Keratinocyte (primary cell): ENCODE results near the gene NAPG. TPM values are rescaled to one million over a fixed set of nuclear protein-coding genes. Genes with fewer than 3 reads are reported as not detected.

Experiments used
- DNase-seq: peaks from one replicate; pipeline ENCODE4 v3.0.0-alpha.2; 2011; ENCODE audit warnings: low read depth, missing footprints, low spot score
- FAIRE-seq: peaks from 2 replicates; lab custom pipeline; 2011; peaks lifted over from hg19 to GRCh38; lab: Jason Lieb, UNC
- H2AFZ ChIP-seq: 2 replicates; pipeline ENCODE4 v1.6.0; 2012; ENCODE audit warnings: low read length, control low read depth, inconsistent platforms; ENCODE audit not compliant: control insufficient read depth
- H3K27ac ChIP-seq: 2 replicates; pipeline ENCODE4 v1.5.1; 2011; ENCODE audit warnings: low read length; ENCODE audit not compliant: control insufficient read depth, insufficient read depth
- H3K27me3 ChIP-seq: 3 replicates; pipeline ENCODE4 v1.6.0; 2011; ENCODE audit warnings: low read length; ENCODE audit not compliant: control insufficient read depth, insufficient read depth; ENCODE audit errors: extremely low read depth
- H3K36me3 ChIP-seq, 2 experiments: 2 replicates in 1 of 2; 3 replicates in 1 of 2; pipeline ENCODE4 v1.5.1; 2011; ENCODE audit warnings: low read length in 2 of 2, mild to moderate bottlenecking in 1 of 2; ENCODE audit not compliant: control insufficient read depth in 2 of 2, insufficient read depth in 2 of 2; ENCODE audit errors: extremely low read depth in 1 of 2
- H3K4me1 ChIP-seq: 3 replicates; pipeline ENCODE4 v1.5.1; 2011; ENCODE audit warnings: low read length; ENCODE audit not compliant: control insufficient read depth, insufficient read depth; ENCODE audit errors: extremely low read depth
- H3K4me2 ChIP-seq: 3 replicates; pipeline ENCODE4 v1.6.0; 2011; ENCODE audit warnings: low read depth, low read length; ENCODE audit not compliant: control insufficient read depth, insufficient read depth; ENCODE audit errors: extremely low read depth
- H3K4me3 ChIP-seq, 3 experiments: fragments of 200-600 bp in 1 of 3; sonication (generic) in 1 of 3; 2 replicates in 2 of 3; 3 replicates in 1 of 3; pipeline ENCODE4 v1.5.1; 2011 to 2016; ENCODE audit warnings: low read length in 3 of 3, mild to moderate bottlenecking in 3 of 3, control low read depth in 2 of 3, inconsistent platforms in 1 of 3, low read depth in 1 of 3, mixed read lengths in 1 of 3, mixed run types in 1 of 3, moderate library complexity in 1 of 3; ENCODE audit not compliant: control insufficient read depth in 2 of 3, insufficient read depth in 2 of 3; ENCODE audit errors: extremely low read depth in 1 of 3
- H3K79me2 ChIP-seq: 2 replicates; pipeline ENCODE4 v1.6.0; 2012; ENCODE audit warnings: low read length; ENCODE audit not compliant: control insufficient read depth, insufficient read depth
- H3K9ac ChIP-seq: 3 replicates; pipeline ENCODE4 v1.6.0; 2011; ENCODE audit warnings: low read length; ENCODE audit not compliant: control insufficient read depth, insufficient read depth; ENCODE audit errors: extremely low read depth
- H3K9me1 ChIP-seq: 3 replicates; pipeline ENCODE4 v1.6.0; 2011; ENCODE audit warnings: low read length; ENCODE audit not compliant: control insufficient read depth, insufficient read depth; ENCODE audit errors: extremely low read depth
- H3K9me3 ChIP-seq: 2 replicates; pipeline ENCODE4 v1.5.1; 2012; ENCODE audit warnings: low read depth, low read length; ENCODE audit not compliant: control insufficient read depth
- H4K20me1 ChIP-seq: 3 replicates; pipeline ENCODE4 v1.6.0; 2011; ENCODE audit warnings: low read length; ENCODE audit not compliant: control insufficient read depth, insufficient read depth; ENCODE audit errors: extremely low read depth
- EZH2 ChIP-seq: IDR thresholded peaks from one replicate; pipeline ENCODE4 v1.6.1; 2012; ENCODE audit warnings: inconsistent platforms, mild to moderate bottlenecking, low read length, moderate library complexity
- dilution Hi-C: fragments of 300-500 bp; cut with MboI; formaldehyde crosslinking; loops from one replicate; pipeline ENCODE4 v1.7.0; 2020; ENCODE audit warnings: low sequenced_read_pairs; ENCODE audit not compliant: extremely low pct_ligation_motif_present
- polyA plus RNA-seq, 5 experiments: library from polyadenylated mRNA; depleted of rRNA in 3 of 5; stranded (reverse) in 3 of 5; stranded (forward) in 1 of 5; unstranded in 1 of 5; fragments of >200 nt; gene quantifications; 1 replicate in 1 of 5; 2 replicates in 3 of 5; 3 replicates in 1 of 5; pipeline versions ENCODE4 v1.2.1 to v1.2.3, GENCODE V29; 2011 to 2012; ENCODE audit warnings: missing spikeins in 2 of 5, low read depth in 1 of 5, low replicate concordance in 1 of 5
- TF ChIP-seq, protein P1 (sequence below), 3 experiments: IDR thresholded peaks in 1 of 3; conservative IDR thresholded peaks in 1 of 3; optimal IDR thresholded peaks in 1 of 3; 2 replicates in 2 of 3; 3 replicates in 1 of 3; pipeline versions ENCODE3 to v1.5.1; 2011; ENCODE audit warnings: low read length in 3 of 3, mild to moderate bottlenecking in 3 of 3, moderate library complexity in 2 of 3, control low read depth in 1 of 3, inconsistent platforms in 1 of 3; ENCODE audit not compliant: insufficient read depth in 2 of 3; ENCODE audit errors: extremely low read depth in 1 of 3

NAPG gene
- polyA plus RNA-seq, 1 donor (not counting 4 experiments of a cell fraction or from before 2014, with no cell fraction given): 30.8 TPM

DNA sequence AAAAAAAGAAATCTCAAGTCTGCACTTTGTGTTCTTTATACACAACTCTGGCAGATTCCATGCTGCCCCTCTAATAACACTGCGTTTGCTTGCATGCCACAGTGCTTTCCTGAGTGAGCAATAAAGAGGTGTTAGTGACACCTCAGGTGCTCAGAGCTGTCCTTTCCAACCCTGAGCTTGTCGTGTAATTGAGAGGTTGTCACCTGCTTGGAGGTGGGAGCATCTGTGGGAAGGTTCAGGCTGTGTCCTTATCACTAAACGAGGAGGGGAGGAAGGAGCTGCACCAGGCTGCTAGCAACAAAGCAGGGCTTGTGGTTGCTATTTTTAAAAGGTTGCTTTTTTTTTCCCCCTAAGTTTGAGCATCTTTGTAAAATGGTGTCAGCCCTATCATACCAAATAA, 39.5 kb upstream of the NAPG start:
- H3K27me3 ChIP-seq: no peaks in the 10 kb centered on the region

DNA sequence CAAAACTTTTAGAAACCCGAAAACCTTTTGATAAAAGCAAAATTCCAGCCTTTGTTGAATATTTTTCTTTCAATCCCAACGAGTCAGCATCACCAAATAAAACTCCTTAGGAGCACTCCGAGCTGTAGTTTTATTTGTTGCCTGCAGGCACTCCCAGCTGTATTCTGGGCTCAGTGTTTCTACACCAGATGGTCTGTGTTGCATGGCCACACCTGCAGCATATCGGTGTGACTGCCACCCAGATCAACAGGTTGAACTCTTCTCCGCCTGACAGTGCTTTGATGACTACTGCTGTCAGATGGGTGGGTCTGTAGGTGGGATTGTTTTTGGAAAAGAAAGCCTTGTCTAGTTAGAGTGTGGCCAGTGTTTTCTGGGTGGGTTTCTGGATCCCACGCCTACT, 38.7 kb upstream of the NAPG start:
- no peaks in the 10 kb centered on the region for H3K79me2 ChIP-seq
- no peak overlapping the region for H3K4me3 ChIP-seq
- FAIRE-seq: no peak
- no peaks in the 10 kb centered on the region for H3K9me1 ChIP-seq
- no peak overlapping the region for H3K9ac ChIP-seq
- H3K36me3 ChIP-seq: no peaks in the 10 kb centered on the region
- H3K27me3 ChIP-seq: no peaks in the 10 kb centered on the region
- dilution Hi-C loops: no loop called here
- no peaks in the 10 kb centered on the region for H4K20me1 ChIP-seq
- H3K9me3 ChIP-seq: no peaks in the 10 kb centered on the region
- no peak for DNase-seq
- no peaks in the 10 kb centered on the region for H3K4me1 ChIP-seq
- TF ChIP-seq, protein P1, sequence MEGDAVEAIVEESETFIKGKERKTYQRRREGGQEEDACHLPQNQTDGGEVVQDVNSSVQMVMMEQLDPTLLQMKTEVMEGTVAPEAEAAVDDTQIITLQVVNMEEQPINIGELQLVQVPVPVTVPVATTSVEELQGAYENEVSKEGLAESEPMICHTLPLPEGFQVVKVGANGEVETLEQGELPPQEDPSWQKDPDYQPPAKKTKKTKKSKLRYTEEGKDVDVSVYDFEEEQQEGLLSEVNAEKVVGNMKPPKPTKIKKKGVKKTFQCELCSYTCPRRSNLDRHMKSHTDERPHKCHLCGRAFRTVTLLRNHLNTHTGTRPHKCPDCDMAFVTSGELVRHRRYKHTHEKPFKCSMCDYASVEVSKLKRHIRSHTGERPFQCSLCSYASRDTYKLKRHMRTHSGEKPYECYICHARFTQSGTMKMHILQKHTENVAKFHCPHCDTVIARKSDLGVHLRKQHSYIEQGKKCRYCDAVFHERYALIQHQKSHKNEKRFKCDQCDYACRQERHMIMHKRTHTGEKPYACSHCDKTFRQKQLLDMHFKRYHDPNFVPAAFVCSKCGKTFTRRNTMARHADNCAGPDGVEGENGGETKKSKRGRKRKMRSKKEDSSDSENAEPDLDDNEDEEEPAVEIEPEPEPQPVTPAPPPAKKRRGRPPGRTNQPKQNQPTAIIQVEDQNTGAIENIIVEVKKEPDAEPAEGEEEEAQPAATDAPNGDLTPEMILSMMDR (optimal IDR thresholded peaks at IDR 0.05 in 1 of 3, IDR thresholded peaks at IDR 0.05 in 1 of 3, conservative IDR thresholded peaks at IDR 0.05 in 1 of 3; ENCODE audit: extremely low read depth in 1 of 3, insufficient read depth in 2 of 3, low read length in 3 of 3): no peak
- no peak for TF ChIP-seq EZH2
- no peak overlapping the region for H2AFZ ChIP-seq
- no peak overlapping the region for H3K4me2 ChIP-seq
- H3K27ac ChIP-seq: no peak overlapping the region

More for the DNA sequence above, 39.5 kb upstream of the NAPG start:
- Histone ChIP-seq H3K9ac (no peak overlapping the region), H3K4me2 (no peak overlapping the region), H3K4me3 (no peak overlapping the region), H3K36me3 (no peaks in the 10 kb centered on the region), H3K4me1 (no peaks in the 10 kb centered on the region), H2AFZ (no peak overlapping the region), H4K20me1 (no peaks in the 10 kb centered on the region), H3K9me1 (no peaks in the 10 kb centered on the region), H3K79me2 (no peaks in the 10 kb centered on the region), H3K9me3 (no peaks in the 10 kb centered on the region), H3K27ac (no peak overlapping the region)
- dilution Hi-C loops: no loop called here
- TF ChIP-seq, protein P1 (optimal IDR thresholded peaks at IDR 0.05 in 1 of 3, IDR thresholded peaks at IDR 0.05 in 1 of 3, conservative IDR thresholded peaks at IDR 0.05 in 1 of 3; ENCODE audit: extremely low read depth in 1 of 3, insufficient read depth in 2 of 3, low read length in 3 of 3): no peak
- TF ChIP-seq EZH2: no peak
- FAIRE-seq (no peak), DNase-seq (no peak)
